Stomach (tissue), 4 donors: Measurements from ENCODE around the gene TMX3.

Source experiments
- EP300 ChIP-seq: sonication (generic); formaldehyde crosslinking; IDR thresholded peaks from one replicate; pipeline ENCODE4 v1.6.1; 2017; ENCODE audit warnings: antibody characterized with exemption
- POLR2AphosphoS5 ChIP-seq, 3 donors: sonication (generic); formaldehyde crosslinking; IDR thresholded peaks; one replicate each; pipeline ENCODE4 v1.6.1; 2016; ENCODE audit warnings: antibody characterized with exemption in 3 of 3
- TF ChIP-seq, protein P1 (sequence below), 7 experiments: fragments of 450-650 bp in 4 of 7; fragments of 200-600 bp in 3 of 7; sonication (generic) in 3 of 7; IDR thresholded peaks; one replicate each; pipeline ENCODE4 v1.5.1; 2016 to 2019; ENCODE audit warnings: antibody characterized with exemption in 7 of 7, control low read depth in 2 of 7, mild to moderate bottlenecking in 1 of 7

- TF ChIP-seq, protein P1, sequence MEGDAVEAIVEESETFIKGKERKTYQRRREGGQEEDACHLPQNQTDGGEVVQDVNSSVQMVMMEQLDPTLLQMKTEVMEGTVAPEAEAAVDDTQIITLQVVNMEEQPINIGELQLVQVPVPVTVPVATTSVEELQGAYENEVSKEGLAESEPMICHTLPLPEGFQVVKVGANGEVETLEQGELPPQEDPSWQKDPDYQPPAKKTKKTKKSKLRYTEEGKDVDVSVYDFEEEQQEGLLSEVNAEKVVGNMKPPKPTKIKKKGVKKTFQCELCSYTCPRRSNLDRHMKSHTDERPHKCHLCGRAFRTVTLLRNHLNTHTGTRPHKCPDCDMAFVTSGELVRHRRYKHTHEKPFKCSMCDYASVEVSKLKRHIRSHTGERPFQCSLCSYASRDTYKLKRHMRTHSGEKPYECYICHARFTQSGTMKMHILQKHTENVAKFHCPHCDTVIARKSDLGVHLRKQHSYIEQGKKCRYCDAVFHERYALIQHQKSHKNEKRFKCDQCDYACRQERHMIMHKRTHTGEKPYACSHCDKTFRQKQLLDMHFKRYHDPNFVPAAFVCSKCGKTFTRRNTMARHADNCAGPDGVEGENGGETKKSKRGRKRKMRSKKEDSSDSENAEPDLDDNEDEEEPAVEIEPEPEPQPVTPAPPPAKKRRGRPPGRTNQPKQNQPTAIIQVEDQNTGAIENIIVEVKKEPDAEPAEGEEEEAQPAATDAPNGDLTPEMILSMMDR (IDR thresholded peaks at IDR 0.05), result no peak
- TF ChIP-seq POLR2AphosphoS5 (IDR thresholded peaks at IDR 0.05) (no peak), EP300 (no peak)
Measured at GRCh38 chr18:68733707-68734106, 18.8 kb upstream of the TMX3 start.
